ENCODE data around the gene HTT. TPM values are rescaled to one million over a fixed set of nuclear protein-coding genes. Genes with fewer than 3 reads are reported as not detected.

HTT gene
- total RNA-seq, 2 donors from 2014 or later: 56.3 to 89.5 TPM

DNA sequence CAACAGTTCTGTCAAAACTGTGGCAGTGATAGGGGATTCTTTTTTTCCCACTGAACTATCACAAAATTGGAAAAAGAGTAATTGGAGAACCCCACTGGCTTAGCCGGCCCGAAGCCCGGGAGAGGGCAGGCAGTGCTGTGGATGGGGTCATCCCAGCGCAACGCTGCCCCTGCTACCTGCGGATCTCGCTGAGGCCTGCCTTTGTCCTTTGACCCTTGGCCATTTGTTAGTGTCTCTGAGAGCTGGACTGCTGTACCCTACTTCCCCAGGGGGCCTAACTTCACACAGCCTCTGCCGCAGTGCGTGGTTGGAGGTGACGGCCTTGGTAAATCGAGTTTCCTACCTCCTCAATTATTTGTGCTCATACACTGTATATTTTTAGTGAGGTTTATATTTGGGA is 131.5 kb downstream of the HTT start:
- Histone ChIP-seq H3K27me3 (replicated peaks; ENCODE audit: insufficient read depth) (no peaks in the 10 kb centered on the region), H3K9me3 (no peaks in the 10 kb centered on the region), H3K4me3 (no peak overlapping the region), H3K27ac (no peak overlapping the region), H3K36me3 (peaks cover 38% of the 10 kb centered on the region), H3K4me1 (ENCODE audit: control insufficient read depth in 1 of 2, low read depth in 2 of 2) (peaks cover 0 to 9% of the 10 kb centered on the region in 2 donors)
- DNase-seq (ENCODE audit: low spot score) (no peak), ATAC-seq (ENCODE audit: insufficient number of reproducible peaks, low FRiP score, low read depth) (no peak)
- TF ChIP-seq CTCF (IDR thresholded peaks at IDR 0.05): no peak

GRCh38 chr4:3206439-3207100 is 132.1 kb downstream of the HTT start:
- DNase-seq (ENCODE audit: low spot score) (no peak), ATAC-seq (ENCODE audit: insufficient number of reproducible peaks, low FRiP score, low read depth) (no peak)
- peaks cover 38% of the 10 kb centered on the region for H3K36me3 ChIP-seq
- TF ChIP-seq CTCF (IDR thresholded peaks at IDR 0.05): no peak
- no peaks in the 10 kb centered on the region for H3K27me3 ChIP-seq (replicated peaks; ENCODE audit: insufficient read depth)
- no peak overlapping the region for H3K27ac ChIP-seq
- no peaks in the 10 kb centered on the region for H3K9me3 ChIP-seq
- peaks cover 0 to 9% of the 10 kb centered on the region in 2 donors for H3K4me1 ChIP-seq (ENCODE audit: control insufficient read depth in 1 of 2, low read depth in 2 of 2)
- no peak overlapping the region for H3K4me3 ChIP-seq

GRCh38 chr4:3207531-3208037 is 133.1 kb downstream of the HTT start:
- ATAC-seq (ENCODE audit: insufficient number of reproducible peaks, low FRiP score, low read depth): no peak
- no peak overlapping the region for H3K27ac ChIP-seq
- no peaks in the 10 kb centered on the region for H3K9me3 ChIP-seq
- H3K27me3 ChIP-seq (replicated peaks; ENCODE audit: insufficient read depth): no peaks in the 10 kb centered on the region
- no peak for DNase-seq (ENCODE audit: low spot score)
- H3K4me3 ChIP-seq: no peak overlapping the region
- peaks cover 0 to 9% of the 10 kb centered on the region in 2 donors for H3K4me1 ChIP-seq (ENCODE audit: control insufficient read depth in 1 of 2, low read depth in 2 of 2)
- peaks cover 48% of the 10 kb centered on the region for H3K36me3 ChIP-seq
- no peak for TF ChIP-seq CTCF (IDR thresholded peaks at IDR 0.05)

DNA sequence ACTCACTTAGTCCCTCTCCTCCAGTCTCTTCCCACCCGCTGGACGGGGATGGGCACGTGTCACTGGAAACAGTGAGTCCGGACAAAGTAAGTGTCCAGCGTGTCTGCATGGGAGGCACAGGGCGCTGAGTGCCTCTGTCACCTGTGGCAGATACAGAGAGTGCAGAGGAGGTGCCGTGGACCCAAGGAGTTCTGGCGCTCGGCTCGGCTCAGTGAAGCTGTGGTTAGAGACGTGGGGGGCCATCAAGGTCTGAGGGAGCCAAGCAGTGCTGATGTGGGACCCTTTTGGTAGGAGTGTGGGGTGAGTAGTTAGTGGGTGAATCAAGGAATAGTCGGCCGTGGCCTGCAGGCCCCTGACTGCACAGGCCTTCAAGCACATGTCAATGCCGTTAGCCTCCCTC is 134.3 kb downstream of the HTT start:
- no peaks in the 10 kb centered on the region for H3K9me3 ChIP-seq
- DNase-seq (ENCODE audit: low spot score) (no peak), ATAC-seq (ENCODE audit: insufficient number of reproducible peaks, low FRiP score, low read depth) (no peak)
- H3K36me3 ChIP-seq: peaks cover 60% of the 10 kb centered on the region
- TF ChIP-seq CTCF (IDR thresholded peaks at IDR 0.05): no peak
- peaks cover 0 to 2% of the 10 kb centered on the region in 2 donors for H3K4me1 ChIP-seq (ENCODE audit: control insufficient read depth in 1 of 2, low read depth in 2 of 2)
- no peak overlapping the region for H3K27ac ChIP-seq
- no peaks in the 10 kb centered on the region for H3K27me3 ChIP-seq (replicated peaks; ENCODE audit: insufficient read depth)
- H3K4me3 ChIP-seq: no peak overlapping the region

- no peaks in the 10 kb centered on the region for H3K9me3 ChIP-seq
- DNase-seq (ENCODE audit: low spot score): no peak
- no peak overlapping the region for H3K27ac ChIP-seq
- H3K4me3 ChIP-seq: no peak overlapping the region
- peaks cover 67% of the 10 kb centered on the region for H3K36me3 ChIP-seq
- H3K27me3 ChIP-seq (replicated peaks; ENCODE audit: insufficient read depth): no peaks in the 10 kb centered on the region
- no peaks in the 10 kb centered on the region for H3K4me1 ChIP-seq (ENCODE audit: control insufficient read depth in 1 of 2, low read depth in 2 of 2)
- ATAC-seq (ENCODE audit: insufficient number of reproducible peaks, low FRiP score, low read depth): no peak
- no peak for TF ChIP-seq CTCF (IDR thresholded peaks at IDR 0.05)
Measured at GRCh38 chr4:3209551-3210325, 135.3 kb downstream of the HTT start.

Data from thoracic aorta (tissue), 2 donors.